Muscle layer of duodenum (tissue), 2 donors: ENCODE results near the gene ABTB1.

Source experiments
- H3K27ac ChIP-seq: one replicate; pipeline ENCODE4 v1.7.0; 2013; ENCODE audit warnings: mild to moderate bottlenecking, low read length
- H3K27me3 ChIP-seq: one replicate; pipeline ENCODE4 v1.7.0; 2013; ENCODE audit warnings: low read depth, mild to moderate bottlenecking, control low read depth, low read length
- H3K36me3 ChIP-seq, 2 donors: one replicate each; pipeline ENCODE4 v1.7.0; 2013; ENCODE audit warnings: low read length in 2 of 2, control low read depth in 1 of 2, mild to moderate bottlenecking in 1 of 2; ENCODE audit not compliant: insufficient read depth in 2 of 2, control insufficient read depth in 1 of 2
- H3K4me1 ChIP-seq, 2 donors: one replicate each; pipeline ENCODE4 v1.7.0; 2013; ENCODE audit warnings: low read length in 2 of 2, mild to moderate bottlenecking in 2 of 2, control low read depth in 1 of 2, moderate library complexity in 1 of 2; ENCODE audit not compliant: insufficient read depth in 2 of 2, control insufficient read depth in 1 of 2
- H3K4me3 ChIP-seq, 2 donors: one replicate each; pipeline ENCODE4 v1.7.0; 2013; ENCODE audit warnings: low read length in 2 of 2, low read depth in 1 of 2, mild to moderate bottlenecking in 1 of 2
- H3K9me3 ChIP-seq, 2 donors: one replicate each; pipeline ENCODE4 v1.7.0; 2013; ENCODE audit warnings: low read length in 2 of 2, control low read depth in 1 of 2, mild to moderate bottlenecking in 1 of 2; ENCODE audit not compliant: control insufficient read depth in 1 of 2
- donor health status: healthy.

ABTB1 gene

DNA sequence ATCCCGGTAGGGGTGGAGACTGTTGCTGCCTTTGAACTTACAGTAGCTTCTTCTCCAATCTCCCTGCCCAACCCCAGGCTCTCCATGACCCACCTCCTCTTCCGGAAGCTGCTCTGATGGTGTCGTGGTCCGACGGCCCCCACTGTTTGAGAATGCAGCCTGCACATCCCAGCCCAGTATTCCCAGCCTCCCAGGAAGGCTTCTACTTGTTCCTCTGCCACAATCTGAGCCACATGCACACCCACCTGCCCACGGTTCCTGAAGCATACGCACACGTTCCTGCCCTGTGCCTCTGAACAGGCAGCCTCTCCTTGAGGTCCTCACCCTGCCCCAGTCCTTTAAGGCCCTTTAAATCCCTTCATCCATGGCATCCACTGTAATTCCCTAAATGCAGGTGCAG lies 57.4 kb downstream of the ABTB1 start:
- Histone ChIP-seq H3K27me3 (no peaks in the 10 kb centered on the region), H3K4me3 (no peak overlapping the region), H3K27ac (no peak overlapping the region), H3K36me3 (no peaks in the 10 kb centered on the region), H3K4me1 (peaks cover 4 to 16% of the 10 kb centered on the region in 2 donors), H3K9me3 (no peaks in the 10 kb centered on the region)
